Astrocyte of the cerebellum (primary cell): ENCODE results near the gene NKPD1.

Experiments used
- DNase-seq: peaks from one replicate; pipeline ENCODE4 v3.0.0-alpha.2; 2011; ENCODE audit warnings: low read depth
- H3K4me3 ChIP-seq: 2 replicates; pipeline ENCODE4 v1.5.1; 2011; ENCODE audit warnings: mild to moderate bottlenecking, low read depth, low read length, moderate library complexity
- CTCF ChIP-seq: IDR thresholded peaks from 2 replicates; pipeline ENCODE4 v1.5.1; 2012; ENCODE audit warnings: low read length, low read depth, moderate library complexity, mild to moderate bottlenecking; ENCODE audit errors: missing control alignments
- in situ Hi-C: cut with HindIII; loops from 2 replicates; pipeline ENCODE4 v1.10.0; 2017; ENCODE audit warnings: low sequenced_read_pairs

NKPD1 gene

GRCh38 chr19:45115809-45116615 is 44.8 kb downstream of the NKPD1 start:
- no peak for DNase-seq
- H3K4me3 ChIP-seq: no peak overlapping the region
- no peak for TF ChIP-seq CTCF
- in situ Hi-C loops: loop anchor here (25.0 kb wide), 1 partner anchor 121 kb away; the partner anchor contains the start of gene EXOC3L2

- in situ Hi-C loops: loop anchor here (25.0 kb wide), 1 partner anchor 123 kb away; the partner anchor contains the start of gene EXOC3L2
- H3K4me3 ChIP-seq: no peak overlapping the region
- no peak for TF ChIP-seq CTCF
- no peak for DNase-seq
Observed at GRCh38 chr19:45114116-45114515, 46.7 kb downstream of the NKPD1 start.

GRCh38 chr19:45113628-45114027 is 47.2 kb downstream of the NKPD1 start:
- no peak for DNase-seq
- in situ Hi-C loops: loop anchor here (25.0 kb wide), 1 partner anchor 124 kb away; the partner anchor contains the start of gene EXOC3L2
- no peak for TF ChIP-seq CTCF
- H3K4me3 ChIP-seq: no peak overlapping the region

- in situ Hi-C loops: loop anchor here (25.0 kb wide), 1 partner anchor 125 kb away; the partner anchor contains the start of gene EXOC3L2
- H3K4me3 ChIP-seq: no peak overlapping the region
- TF ChIP-seq CTCF: peak; percentile 26
- no peak for DNase-seq
Observed at GRCh38 chr19:45112111-45112827, 48.5 kb downstream of the NKPD1 start.
